Activated T-helper 17 cell treated with anti-CD3 and anti-CD28 coated beads, Interleukin-2, amount 50 U/mL, for 72 hours (primary cell): ENCODE measurements around the gene KCNQ2. TPM values are rescaled to one million over a fixed set of nuclear protein-coding genes. Genes with fewer than 3 reads are reported as not detected.
"Not testable (repeated sequence)": the region's sequence is repeated elsewhere in the genome, so short reads cannot be mapped to it uniquely, and the experiment has no call there.

ENCODE experiments used
- ATAC-seq: fragments of 150-1000 bp; cut with Tn5 transposase; replicated peaks from 2 replicates; pipeline ENCODE4 v1.10.0; 2021; ENCODE audit warnings: mild to moderate bottlenecking, moderate library complexity
- H3K27ac Mint-ChIP-seq: one replicate; pipeline ENCODE4 v1.8.0; 2022; ENCODE audit warnings: mixed read lengths
- H3K27me3 Mint-ChIP-seq: one replicate; pipeline ENCODE4 v1.8.0; 2022; ENCODE audit warnings: mixed read lengths
- H3K36me3 Mint-ChIP-seq: one replicate; pipeline ENCODE4 v1.8.0; 2022; ENCODE audit warnings: low read depth, mild to moderate bottlenecking, mixed read lengths
- H3K4me1 Mint-ChIP-seq: one replicate; pipeline ENCODE4 v1.8.0; 2022; ENCODE audit warnings: mixed read lengths
- H3K4me3 Mint-ChIP-seq: one replicate; pipeline ENCODE4 v1.8.0; 2022; ENCODE audit warnings: mild to moderate bottlenecking, mixed read lengths
- H3K9me3 Mint-ChIP-seq: one replicate; pipeline ENCODE4 v1.8.0; 2022; ENCODE audit warnings: mixed read lengths
- total RNA-seq, 2 donors: library from RNA; stranded (reverse); gene quantifications; one replicate each; pipeline ENCODE4 v1.2.3, GENCODE V29; 2022

KCNQ2 gene
- total RNA-seq, 2 donors from 2014 or later = 0.66 TPM; not detected in 1

- Mint-ChIP-seq H3K4me3 (no peak overlapping the region), H3K9me3 (peaks cover 4% of the 10 kb centered on the region), H3K27me3 (peaks cover 21% of the 10 kb centered on the region), H3K36me3 (no peaks in the 10 kb centered on the region), H3K4me1 (peaks cover 9% of the 10 kb centered on the region), H3K27ac (no peak overlapping the region)
- no peak for ATAC-seq
Measured at GRCh38 chr20:63487781-63488241, 15.4 kb upstream of the KCNQ2 start.

DNA sequence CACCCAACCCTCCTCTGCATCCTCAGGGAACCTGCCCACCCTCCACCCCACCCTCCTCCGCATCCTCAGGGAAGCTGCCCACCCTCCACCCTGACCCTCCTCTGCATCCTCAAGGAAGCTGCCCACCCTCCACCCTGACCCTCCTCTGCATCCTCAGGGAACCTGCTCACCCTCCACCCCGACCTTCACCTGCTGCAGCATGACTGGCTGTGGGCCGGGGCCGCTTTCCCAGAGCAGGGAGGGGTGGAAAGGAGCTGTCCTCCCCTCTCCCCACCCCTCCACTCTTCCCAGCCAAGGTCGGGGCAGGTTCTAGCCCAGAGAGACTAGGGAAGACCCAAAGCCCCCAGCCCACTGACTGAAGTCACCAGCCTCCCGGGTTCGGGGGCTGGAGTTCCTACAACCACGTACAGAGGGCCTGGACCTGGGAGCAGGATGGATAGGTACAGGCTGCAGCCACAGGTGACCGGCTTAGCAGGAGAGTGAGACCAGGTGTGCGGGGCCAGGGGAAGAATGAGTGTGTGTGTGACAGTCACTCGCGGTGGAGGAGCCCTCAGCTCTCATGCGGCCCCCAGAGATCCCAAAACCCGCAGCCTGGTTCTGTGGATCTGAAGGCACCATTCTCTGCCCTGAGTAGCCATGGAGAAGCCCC, 14.8 kb upstream of the KCNQ2 start:
- no peak overlapping the region for H3K27ac Mint-ChIP-seq
- no peaks in the 10 kb centered on the region for H3K36me3 Mint-ChIP-seq
- no peak for ATAC-seq
- peaks cover 2% of the 10 kb centered on the region for H3K9me3 Mint-ChIP-seq
- H3K27me3 Mint-ChIP-seq = peaks cover 22% of the 10 kb centered on the region
- peaks cover 8% of the 10 kb centered on the region for H3K4me1 Mint-ChIP-seq
- H3K4me3 Mint-ChIP-seq = no peak overlapping the region

GRCh38 chr20:63486300-63486855, 13.9 kb upstream of the KCNQ2 start:
- H3K27ac Mint-ChIP-seq = no peak overlapping the region
- peaks cover 5% of the 10 kb centered on the region for H3K4me1 Mint-ChIP-seq
- H3K27me3 Mint-ChIP-seq = peaks cover 22% of the 10 kb centered on the region
- H3K4me3 Mint-ChIP-seq = no peak overlapping the region
- no peaks in the 10 kb centered on the region for H3K36me3 Mint-ChIP-seq
- no peaks in the 10 kb centered on the region for H3K9me3 Mint-ChIP-seq
- ATAC-seq = no peak

DNA sequence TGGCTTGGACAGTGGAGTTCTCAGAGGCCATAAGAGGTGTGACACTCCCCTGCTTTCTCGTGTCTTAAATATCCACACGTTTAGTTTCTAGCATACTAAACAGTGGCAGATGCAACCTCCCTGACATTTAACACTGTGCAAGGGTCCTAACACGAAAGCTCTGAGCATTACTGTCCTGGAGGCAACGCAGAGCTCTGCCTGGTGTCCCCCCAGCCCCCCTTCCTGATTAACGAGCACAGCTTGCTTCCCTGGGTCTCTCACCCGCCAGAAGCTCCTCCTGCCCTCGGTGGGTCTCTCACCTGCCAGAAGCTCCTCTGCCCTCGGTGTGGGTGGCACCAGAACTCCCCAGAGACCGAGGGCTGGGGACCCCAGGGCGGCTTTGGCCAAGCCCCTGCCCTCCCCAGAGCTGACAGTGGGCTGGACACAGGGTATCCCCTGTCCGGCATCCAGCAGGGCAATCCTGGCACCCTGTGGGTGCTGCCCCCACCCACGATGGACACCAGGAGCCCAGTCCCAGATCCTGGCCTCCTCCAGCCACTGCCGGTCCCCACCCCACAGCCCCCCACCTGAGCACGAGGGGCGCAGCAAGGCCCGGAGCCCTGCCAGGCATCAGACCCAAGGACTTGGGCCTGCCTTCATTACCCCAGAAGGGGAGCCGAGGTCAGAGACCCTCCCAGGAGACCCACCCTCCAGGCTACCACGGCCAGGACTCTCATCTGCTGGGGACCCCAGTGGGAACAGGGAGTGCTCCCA, 12.4 kb upstream of the KCNQ2 start:
- Mint-ChIP-seq H3K27ac (no peak overlapping the region), H3K9me3 (no peaks in the 10 kb centered on the region), H3K4me1 (peaks cover 5% of the 10 kb centered on the region), H3K4me3 (no peak overlapping the region), H3K27me3 (peaks cover 23% of the 10 kb centered on the region), H3K36me3 (no peaks in the 10 kb centered on the region)
- no peak for ATAC-seq

- Mint-ChIP-seq H3K27me3 (peaks cover 23% of the 10 kb centered on the region), H3K27ac (no peak overlapping the region), H3K4me1 (peaks cover 5% of the 10 kb centered on the region), H3K36me3 (no peaks in the 10 kb centered on the region), H3K4me3 (no peak overlapping the region), H3K9me3 (no peaks in the 10 kb centered on the region)
- ATAC-seq = no peak
Measured at GRCh38 chr20:63484236-63484635, 11.8 kb upstream of the KCNQ2 start.

GRCh38 chr20:63483834-63484233, 11.4 kb upstream of the KCNQ2 start:
- Mint-ChIP-seq H3K27ac (no peak overlapping the region), H3K4me1 (peaks cover 5% of the 10 kb centered on the region), H3K4me3 (no peak overlapping the region), H3K36me3 (no peaks in the 10 kb centered on the region), H3K27me3 (peaks cover 23% of the 10 kb centered on the region), H3K9me3 (no peaks in the 10 kb centered on the region)
- no peak for ATAC-seq

GRCh38 chr20:63482021-63482587, 9.6 kb upstream of the KCNQ2 start:
- H3K4me3 Mint-ChIP-seq = no peak overlapping the region

DNA sequence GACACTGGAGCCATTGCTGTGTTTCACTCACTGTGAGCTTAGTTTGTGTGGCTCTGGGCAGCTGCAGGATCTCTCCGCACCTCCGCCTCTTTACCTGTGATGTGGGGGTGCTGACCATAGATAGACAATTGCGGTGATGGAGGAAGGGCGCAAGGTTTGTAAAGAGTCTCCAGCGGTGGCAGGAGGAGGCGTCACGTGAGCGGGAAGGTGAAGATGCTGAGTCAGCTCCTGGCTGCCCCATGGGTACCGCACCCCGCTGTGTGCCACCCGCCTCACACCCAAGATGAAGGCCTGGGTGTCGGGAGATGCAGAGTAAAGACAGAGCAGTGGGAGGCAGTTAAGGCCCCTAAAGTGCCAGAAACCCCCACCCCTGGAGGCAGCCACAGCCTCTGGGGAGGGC, 9.0 kb upstream of the KCNQ2 start:
- Mint-ChIP-seq H3K4me1 (peaks cover 5% of the 10 kb centered on the region), H3K4me3 (no peak overlapping the region), H3K27ac (no peak overlapping the region), H3K9me3 (no peaks in the 10 kb centered on the region), H3K27me3 (peaks cover 19% of the 10 kb centered on the region), H3K36me3 (no peaks in the 10 kb centered on the region)
- no peak for ATAC-seq

More at GRCh38 chr20:63482021-63482587, 9.6 kb upstream of the KCNQ2 start:
- peaks cover 5% of the 10 kb centered on the region for H3K4me1 Mint-ChIP-seq
- no peaks in the 10 kb centered on the region for H3K9me3 Mint-ChIP-seq
- no peak for ATAC-seq
- no peak overlapping the region for H3K27ac Mint-ChIP-seq
- peaks cover 19% of the 10 kb centered on the region for H3K27me3 Mint-ChIP-seq
- no peaks in the 10 kb centered on the region for H3K36me3 Mint-ChIP-seq

DNA sequence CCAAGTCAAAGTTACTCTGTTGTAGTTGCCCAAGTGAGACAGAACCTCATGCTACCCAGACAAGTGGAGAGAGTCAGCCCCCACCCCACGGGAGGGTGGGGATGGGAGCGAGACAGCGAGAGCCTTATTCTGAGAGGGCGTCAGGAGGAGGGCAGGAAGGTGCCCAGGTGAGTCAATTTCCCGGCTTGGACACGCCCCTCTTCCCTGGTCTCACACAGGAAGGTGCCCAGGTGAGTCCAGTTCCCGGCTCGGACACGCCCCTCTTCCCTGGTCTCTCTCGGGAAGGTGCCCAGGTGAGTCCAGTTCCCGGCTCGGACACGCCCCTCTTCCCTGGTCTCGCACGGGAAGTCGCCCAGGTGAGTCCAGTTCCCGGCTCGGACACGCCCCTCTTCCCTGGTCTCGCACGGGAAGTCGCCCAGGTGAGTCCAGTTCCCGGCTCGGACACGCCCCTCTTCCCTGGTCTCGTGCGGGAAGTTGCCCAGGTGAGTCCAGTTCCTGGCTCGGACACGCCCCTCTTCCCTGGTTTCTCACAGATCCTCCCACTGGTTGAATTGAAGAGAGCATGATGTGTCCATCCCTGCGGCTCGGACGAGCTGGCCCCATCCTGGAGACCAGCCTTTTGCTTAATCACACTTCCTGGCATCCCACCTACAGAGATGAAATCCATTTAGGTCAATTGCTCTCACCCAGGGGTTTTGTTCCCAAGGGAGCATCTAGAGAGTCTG, 7.4 kb upstream of the KCNQ2 start:
- H3K4me1 Mint-ChIP-seq, ATAC-seq, H3K9me3 Mint-ChIP-seq, H3K4me3 Mint-ChIP-seq, H3K27ac Mint-ChIP-seq, H3K36me3 Mint-ChIP-seq: not testable (repeated sequence)
- H3K27me3 Mint-ChIP-seq = peaks cover 16% of the 10 kb centered on the region

DNA sequence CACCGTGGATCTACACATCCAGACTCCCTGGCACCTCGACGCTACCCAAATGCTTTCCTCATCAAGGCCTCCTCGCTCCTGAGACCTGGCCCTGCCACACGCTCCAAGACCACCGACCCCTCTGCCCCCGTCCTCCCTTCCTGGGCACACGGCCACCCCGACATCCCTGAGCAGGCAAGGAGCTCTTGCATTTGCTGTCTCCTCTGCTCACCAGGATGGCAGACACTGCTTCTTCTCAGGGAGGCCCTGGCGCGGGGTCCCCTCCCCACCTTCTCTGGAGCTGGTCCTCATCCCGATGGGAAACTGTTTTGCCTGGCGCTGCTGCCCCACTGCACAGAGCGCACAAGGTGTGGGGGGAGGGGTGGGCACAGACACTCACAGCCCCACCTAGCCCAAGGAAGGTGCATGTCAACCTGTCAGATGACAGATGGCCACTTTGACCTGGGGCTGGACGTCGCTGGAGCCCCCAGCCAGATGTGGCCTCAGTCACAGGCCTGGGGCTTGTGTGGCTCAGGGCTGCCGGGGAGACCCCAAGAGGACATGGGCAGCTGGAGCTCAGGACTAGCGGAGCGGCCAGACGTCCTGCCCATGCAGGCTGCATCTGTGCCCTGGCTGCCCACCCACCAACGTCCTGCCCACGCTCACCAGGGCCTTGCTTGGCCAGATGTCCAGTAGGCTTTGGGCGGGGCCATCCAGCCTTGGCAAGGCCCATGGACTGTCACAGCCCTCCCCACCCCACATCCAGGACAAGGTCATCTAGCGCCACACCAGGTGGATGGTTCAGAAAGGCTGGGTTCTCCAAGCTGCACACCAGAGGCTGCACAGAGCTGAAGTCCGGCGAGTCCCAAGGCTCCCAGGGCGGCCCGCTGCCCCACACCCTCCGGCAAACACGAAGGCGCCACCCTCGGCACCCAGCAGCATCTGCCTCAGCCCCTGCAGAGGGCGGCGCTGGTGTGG, 6.2 kb upstream of the KCNQ2 start:
- Mint-ChIP-seq H3K27ac (no peak overlapping the region), H3K9me3 (no peaks in the 10 kb centered on the region), H3K4me1 (peaks cover 5% of the 10 kb centered on the region), H3K27me3 (peaks cover 21% of the 10 kb centered on the region), H3K36me3 (no peaks in the 10 kb centered on the region), H3K4me3 (no peak overlapping the region)
- ATAC-seq = no peak

GRCh38 chr20:63477944-63478343, 5.5 kb upstream of the KCNQ2 start:
- peaks cover 19% of the 10 kb centered on the region for H3K27me3 Mint-ChIP-seq
- no peaks in the 10 kb centered on the region for H3K9me3 Mint-ChIP-seq
- H3K27ac Mint-ChIP-seq = no peak overlapping the region
- H3K36me3 Mint-ChIP-seq = no peaks in the 10 kb centered on the region
- no peak for ATAC-seq
- peaks cover 3% of the 10 kb centered on the region for H3K4me1 Mint-ChIP-seq
- H3K4me3 Mint-ChIP-seq = no peak overlapping the region

DNA sequence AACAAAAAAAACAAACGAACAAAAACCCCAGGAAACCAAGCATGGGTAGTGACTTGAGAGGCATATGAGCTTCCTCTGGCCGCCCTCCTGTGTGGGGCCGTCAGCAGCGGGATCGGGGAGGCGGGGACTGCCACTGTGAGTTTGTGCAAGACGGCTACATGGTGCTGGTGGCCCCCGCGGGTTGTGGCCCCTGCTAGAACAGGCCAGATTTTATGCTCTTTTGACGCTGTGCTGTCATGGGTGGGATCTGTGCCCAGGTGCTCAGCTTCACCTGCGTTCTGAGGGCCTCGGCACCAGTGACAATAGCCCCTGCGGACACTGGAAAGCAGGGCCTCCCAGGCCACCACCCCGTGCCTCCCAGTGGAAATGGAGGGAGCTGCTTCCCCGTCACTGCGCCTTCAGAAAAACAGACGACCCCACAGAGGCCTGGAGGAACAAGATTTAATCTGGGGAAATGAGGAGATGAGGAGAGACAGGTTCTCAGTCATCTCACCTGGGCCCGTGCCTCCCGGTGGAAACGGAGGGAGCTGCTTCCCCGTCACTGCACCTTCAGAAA, 4.7 kb upstream of the KCNQ2 start:
- ATAC-seq = no peak
- Mint-ChIP-seq H3K36me3 (no peaks in the 10 kb centered on the region), H3K9me3 (no peaks in the 10 kb centered on the region), H3K4me1 (no peaks in the 10 kb centered on the region), H3K27me3 (peaks cover 12% of the 10 kb centered on the region), H3K27ac (no peak overlapping the region), H3K4me3 (no peak overlapping the region)

GRCh38 chr20:63475209-63475608, 2.8 kb upstream of the KCNQ2 start:
- Mint-ChIP-seq H3K27ac (no peak overlapping the region), H3K27me3 (peaks cover 11% of the 10 kb centered on the region), H3K4me1 (no peaks in the 10 kb centered on the region), H3K4me3 (no peak overlapping the region), H3K9me3 (no peaks in the 10 kb centered on the region), H3K36me3 (no peaks in the 10 kb centered on the region)
- no peak for ATAC-seq
